ENCODE results near the gene GCSH. TPM values are rescaled to one million over a fixed set of nuclear protein-coding genes. Genes with fewer than 3 reads are reported as not detected.

GCSH gene
- total and polyA plus RNA-seq, 2 experiments from 2014 or later = 15.8 to 78.9 TPM

GRCh38 chr16:81137754-81138153 is 41.6 kb upstream of the GCSH start:
- no peaks in the 10 kb centered on the region for H3K27me3 ChIP-seq
- DNase-seq (ENCODE audit: low read depth in 1 of 2, low spot score in 1 of 2) = no peak
- no peak overlapping the region for H3K4me3 ChIP-seq
- no peaks in the 10 kb centered on the region for H3K9me3 ChIP-seq (ENCODE audit: low read depth)
- no peaks in the 10 kb centered on the region for H3K36me3 ChIP-seq
- no peak overlapping the region for H3K27ac ChIP-seq
- no peaks in the 10 kb centered on the region for H3K4me1 ChIP-seq (ENCODE audit: low read depth)
- TF ChIP-seq CTCF (IDR thresholded peaks at IDR 0.05; ENCODE audit: low read depth, low read length) = no peak

GRCh38 chr16:81136390-81137335 is 40.5 kb upstream of the GCSH start:
- Histone ChIP-seq H3K4me3 (no peak overlapping the region), H3K9me3 (ENCODE audit: low read depth) (no peaks in the 10 kb centered on the region), H3K27ac (no peak overlapping the region), H3K36me3 (no peaks in the 10 kb centered on the region), H3K27me3 (no peaks in the 10 kb centered on the region), H3K4me1 (ENCODE audit: low read depth) (no peaks in the 10 kb centered on the region)
- no peak for TF ChIP-seq CTCF (IDR thresholded peaks at IDR 0.05; ENCODE audit: low read depth, low read length)
- DNase-seq (ENCODE audit: low read depth in 1 of 2, low spot score in 1 of 2) = peak; percentile 22 to 32

GRCh38 chr16:81130126-81130525 is 33.9 kb upstream of the GCSH start:
- Histone ChIP-seq H3K27me3 (no peaks in the 10 kb centered on the region), H3K4me3 (no peak overlapping the region), H3K27ac (no peak overlapping the region), H3K9me3 (ENCODE audit: low read depth) (no peaks in the 10 kb centered on the region), H3K36me3 (no peaks in the 10 kb centered on the region), H3K4me1 (ENCODE audit: low read depth) (no peaks in the 10 kb centered on the region)
- no peak for TF ChIP-seq CTCF (IDR thresholded peaks at IDR 0.05; ENCODE audit: low read depth, low read length)
- no peak for DNase-seq (ENCODE audit: low read depth in 1 of 2, low spot score in 1 of 2)

- H3K36me3 ChIP-seq = no peaks in the 10 kb centered on the region
- no peaks in the 10 kb centered on the region for H3K27me3 ChIP-seq
- H3K9me3 ChIP-seq (ENCODE audit: low read depth) = no peaks in the 10 kb centered on the region
- H3K4me1 ChIP-seq (ENCODE audit: low read depth) = no peaks in the 10 kb centered on the region
- no peak for DNase-seq (ENCODE audit: low read depth in 1 of 2, low spot score in 1 of 2)
- no peak for TF ChIP-seq CTCF (IDR thresholded peaks at IDR 0.05; ENCODE audit: low read depth, low read length)
- H3K4me3 ChIP-seq = no peak overlapping the region
- no peak overlapping the region for H3K27ac ChIP-seq
These were observed 32.7 kb upstream of the GCSH start for GRCh38 chr16:81128726-81129524.

GRCh38 chr16:81127051-81127450 is 30.9 kb upstream of the GCSH start:
- TF ChIP-seq CTCF (IDR thresholded peaks at IDR 0.05; ENCODE audit: low read depth, low read length) = no peak
- no peak overlapping the region for H3K4me3 ChIP-seq
- H3K4me1 ChIP-seq (ENCODE audit: low read depth) = no peaks in the 10 kb centered on the region
- H3K27me3 ChIP-seq = peaks cover 3% of the 10 kb centered on the region
- H3K9me3 ChIP-seq (ENCODE audit: low read depth) = no peaks in the 10 kb centered on the region
- no peak for DNase-seq (ENCODE audit: low read depth in 1 of 2, low spot score in 1 of 2)
- no peaks in the 10 kb centered on the region for H3K36me3 ChIP-seq
- no peak overlapping the region for H3K27ac ChIP-seq
